ENCODE data around the gene OR14K1. TPM values are rescaled to one million over a fixed set of nuclear protein-coding genes. Genes with fewer than 3 reads are reported as not detected.

Gene OR14K1
- polyA plus RNA-seq, 3 donors, result not detected

Other genes with a start within 250 kb of the OR14K1 start
- gene OR2C3, start 202.2 kb upstream of the OR14K1 start, polyA plus RNA-seq (ENCODE audit: insufficient read length in 3 of 3), result 1 to 10 TPM in 1 of 3 donors, under 1 TPM in 2; 0.27 to 1.0 (median 0.44) TPM
- 1 to 10 TPM in 1 of 3 donors, under 1 TPM in 2; 0.44 to 1.5 (median 0.55) TPM for gene GCSAML, start 189.5 kb upstream of the OR14K1 start, polyA plus RNA-seq (ENCODE audit: insufficient read length in 3 of 3)
- gene OR2G2, start 150.3 kb upstream of the OR14K1 start, polyA plus RNA-seq (ENCODE audit: insufficient read length in 3 of 3), result not detected
- gene OR2G3, start 133.0 kb upstream of the OR14K1 start, polyA plus RNA-seq (ENCODE audit: insufficient read length in 3 of 3), result not detected
- gene OR13G1, start 58.9 kb upstream of the OR14K1 start, polyA plus RNA-seq (ENCODE audit: insufficient read length in 3 of 3), result not detected
- not detected for gene OR6F1, start 22.0 kb upstream of the OR14K1 start, polyA plus RNA-seq (ENCODE audit: insufficient read length in 3 of 3)
- gene OR14A2, start 9.5 kb downstream of the OR14K1 start, polyA plus RNA-seq (ENCODE audit: insufficient read length in 3 of 3), result not detected
- gene OR1C1, start 21.9 kb downstream of the OR14K1 start, polyA plus RNA-seq (ENCODE audit: insufficient read length in 3 of 3), result not detected
- gene OR14A16, start 85.5 kb downstream of the OR14K1 start, polyA plus RNA-seq (ENCODE audit: insufficient read length in 3 of 3), result not detected
- gene OR11L1, start 103.3 kb downstream of the OR14K1 start, polyA plus RNA-seq (ENCODE audit: insufficient read length in 3 of 3), result not detected
- 1 to 10 TPM; 1.1 to 2.2 (median 1.3) TPM for gene TRIM58, start 118.6 kb downstream of the OR14K1 start, polyA plus RNA-seq (ENCODE audit: insufficient read length in 3 of 3)
- under 1 TPM; 0.21 to 0.54 (median 0.22) TPM for gene OR2W3, start 157.0 kb downstream of the OR14K1 start, polyA plus RNA-seq (ENCODE audit: insufficient read length in 3 of 3)
- gene OR2T8, start 181.6 kb downstream of the OR14K1 start, polyA plus RNA-seq (ENCODE audit: insufficient read length in 3 of 3), result not detected
- gene OR2AJ1, start 186.3 kb downstream of the OR14K1 start, polyA plus RNA-seq (ENCODE audit: insufficient read length in 3 of 3), result not detected
- not detected for gene OR2L8, start 210.2 kb downstream of the OR14K1 start, polyA plus RNA-seq (ENCODE audit: insufficient read length in 3 of 3)
- gene OR2AK2, start 226.6 kb downstream of the OR14K1 start, polyA plus RNA-seq (ENCODE audit: insufficient read length in 3 of 3), result not detected